ENCODE results near the gene DLGAP1. TPM values are rescaled to one million over a fixed set of nuclear protein-coding genes. Genes with fewer than 3 reads are reported as not detected.
A peak's percentile ranks its signal among the peaks of the same experiment; 100 is the strongest.

DLGAP1 gene
- total and polyA plus RNA-seq, 2 of the 8 experiments (the other 6 are each of a cell fraction or from before 2014, with no cell fraction given) = 11.8 to 16.9 TPM

GRCh38 chr18:4060427-4061281 is 394.5 kb downstream of the DLGAP1 start:
- Histone ChIP-seq H4K20me1 (replicated peaks in 1 of 2; ENCODE audit: control insufficient read depth in 1 of 2, insufficient read depth in 2 of 2, low read length in 2 of 2) (no peaks in the 10 kb centered on the region), H3K4ac (replicated peaks; ENCODE audit: insufficient read length, low read depth, low read length) (no peak overlapping the region), H3K4me1 (replicated peaks in 1 of 4; ENCODE audit: control insufficient read depth in 3 of 4, insufficient read depth in 4 of 4, low read length in 3 of 4) (no peaks in the 10 kb centered on the region), H4K5ac (ENCODE audit: insufficient read length, low read depth, low read length) (no peak overlapping the region), H3K4me3 (ENCODE audit: extremely low read depth in 1 of 4, insufficient read depth in 2 of 4, low read depth in 3 of 4, low read length in 4 of 4) (peak overlapping the region in 1 of 4 experiments; percentile 13; a peak in 1 of 8 replicates), H3K79me2 (ENCODE audit: control insufficient read depth in 1 of 2, insufficient read depth in 2 of 2, low read length in 2 of 2) (peaks cover 0 to 3% of the 10 kb centered on the region in 2 experiments; a peak in 1 of 4 replicates), H3K9ac (replicated peaks in 1 of 4; ENCODE audit: extremely low read depth in 1 of 4, low read depth in 3 of 4, low read length in 3 of 4) (no peak overlapping the region), H2AFZ (ENCODE audit: low read length) (no peak overlapping the region), H2BK120ac (replicated peaks; ENCODE audit: low read depth, low read length) (no peak overlapping the region), H3K18ac (ENCODE audit: extremely low read depth, low read length) (no peak overlapping the region), H2AK5ac (ENCODE audit: low read depth, low read length) (no peak overlapping the region), H3K56ac (replicated peaks; ENCODE audit: insufficient read length, low read depth, low read length) (no peak overlapping the region), H3K4me2 (ENCODE audit: insufficient read depth in 1 of 2, low read depth in 2 of 2, low read length in 2 of 2) (no peak overlapping the region), H2BK15ac (ENCODE audit: low read length) (no peak overlapping the region), H2BK20ac (ENCODE audit: low read length) (no peak overlapping the region), H3K27me3 (replicated peaks in 1 of 4; ENCODE audit: control insufficient read depth in 3 of 4, extremely low read depth in 1 of 4, insufficient read depth in 3 of 4, low read length in 3 of 4) (no peaks in the 10 kb centered on the region), H3K23me2 (ENCODE audit: low read depth, low read length) (no peaks in the 10 kb centered on the region; the same call in 1 of the 2 replicates), H3K79me1 (ENCODE audit: low read depth, low read length) (no peaks in the 10 kb centered on the region), H4K91ac (replicated peaks; ENCODE audit: insufficient read length, low read length) (no peak overlapping the region), H3K14ac (ENCODE audit: insufficient read length) (no peak overlapping the region), H3K9me3 (ENCODE audit: insufficient read depth in 2 of 2, low read depth in 1 of 2, low read length in 1 of 2) (peaks cover 33 to 44% of the 10 kb centered on the region in 2 experiments), H4K8ac (ENCODE audit: extremely low read depth, insufficient read depth, low read length) (no peak overlapping the region), H3K27ac (ENCODE audit: low read depth, low read length) (no peak overlapping the region), H3K23ac (ENCODE audit: insufficient read length) (no peak overlapping the region), H2BK12ac (ENCODE audit: low read depth, low read length) (no peak overlapping the region), H2BK5ac (ENCODE audit: low read depth, low read length) (no peak overlapping the region), H3K36me3 (ENCODE audit: control insufficient read depth in 2 of 4, insufficient read depth in 4 of 4, low read length in 3 of 4) (peaks cover 0 to 15% (median 2%) of the 10 kb centered on the region in 4 experiments; a peak in 3 of 8 replicates)
- POLR2A ChIA-PET (ENCODE audit: partially characterized antibody) = no interaction called here
- TF ChIP-seq TEAD4 (IDR thresholded peaks at IDR 0.05; ENCODE audit: low read depth, low read length) = no peak
- no peak for TF ChIP-seq CBX8 (IDR thresholded peaks at IDR 0.05; ENCODE audit: borderline replicate concordance, low read depth, low read length)
- no peak for TF ChIP-seq KDM1A (IDR thresholded peaks at IDR 0.05; ENCODE audit: borderline replicate concordance, low read length)
- DNase-seq (ENCODE audit: low read depth in 1 of 2, low spot score in 2 of 2) (no peak), FAIRE-seq (no peak)
- 76% methylated on average over 5 of the region's 5 CpGs; no CpG with 5 or more reads in 1 of the 2 experiments for WGBS, 2 experiments (ENCODE audit: extremely low coverage in 1 of 2, insufficient coverage in 1 of 2, insufficient read length in 1 of 2, insufficient replicate concordance in 2 of 2, low coverage in 1 of 2, low lambda C conversion rate in 2 of 2, missing lambda C conversion rate in 1 of 2)
- CTCF ChIA-PET (ENCODE audit: partially characterized antibody) = interaction anchor here (0.6 kb wide), 1 partner anchor 1375 kb away, joined by 3 read pairs; no protein-coding TSS in a partner anchor
